ENCODE results near the gene AGR3. TPM values are rescaled to one million over a fixed set of nuclear protein-coding genes. Genes with fewer than 3 reads are reported as not detected.

Gene AGR3
- total RNA-seq, 1 donor from 2014 or later = not detected

DNA sequence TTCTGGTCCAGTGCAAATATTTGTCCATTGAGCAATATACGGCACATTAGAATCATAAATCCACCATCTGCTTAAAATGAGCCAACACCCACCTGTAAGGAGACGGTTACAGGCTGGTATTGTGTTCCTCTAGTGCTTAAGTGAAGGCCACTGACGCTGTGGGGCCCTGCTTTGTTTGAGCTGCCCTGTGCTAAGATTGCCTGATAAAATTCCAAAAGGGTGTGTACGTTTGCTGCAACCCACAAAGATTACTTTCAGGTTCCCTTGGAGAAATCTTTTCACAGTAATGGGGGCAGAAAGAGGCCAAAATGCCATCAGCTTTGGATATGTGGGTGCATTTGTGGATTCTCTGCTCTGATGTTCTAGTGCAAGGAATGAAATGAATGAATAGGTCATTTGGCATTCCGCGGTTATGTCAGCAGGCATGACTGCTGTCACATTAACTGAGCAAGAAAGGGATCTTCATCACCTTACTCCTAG, 34.4 kb downstream of the AGR3 start:
- TF ChIP-seq, protein P1, sequence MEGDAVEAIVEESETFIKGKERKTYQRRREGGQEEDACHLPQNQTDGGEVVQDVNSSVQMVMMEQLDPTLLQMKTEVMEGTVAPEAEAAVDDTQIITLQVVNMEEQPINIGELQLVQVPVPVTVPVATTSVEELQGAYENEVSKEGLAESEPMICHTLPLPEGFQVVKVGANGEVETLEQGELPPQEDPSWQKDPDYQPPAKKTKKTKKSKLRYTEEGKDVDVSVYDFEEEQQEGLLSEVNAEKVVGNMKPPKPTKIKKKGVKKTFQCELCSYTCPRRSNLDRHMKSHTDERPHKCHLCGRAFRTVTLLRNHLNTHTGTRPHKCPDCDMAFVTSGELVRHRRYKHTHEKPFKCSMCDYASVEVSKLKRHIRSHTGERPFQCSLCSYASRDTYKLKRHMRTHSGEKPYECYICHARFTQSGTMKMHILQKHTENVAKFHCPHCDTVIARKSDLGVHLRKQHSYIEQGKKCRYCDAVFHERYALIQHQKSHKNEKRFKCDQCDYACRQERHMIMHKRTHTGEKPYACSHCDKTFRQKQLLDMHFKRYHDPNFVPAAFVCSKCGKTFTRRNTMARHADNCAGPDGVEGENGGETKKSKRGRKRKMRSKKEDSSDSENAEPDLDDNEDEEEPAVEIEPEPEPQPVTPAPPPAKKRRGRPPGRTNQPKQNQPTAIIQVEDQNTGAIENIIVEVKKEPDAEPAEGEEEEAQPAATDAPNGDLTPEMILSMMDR (IDR thresholded peaks at IDR 0.05; ENCODE audit: unreplicated experiment) = no peak
- Mint-ChIP-seq H3K27me3 (ENCODE audit: unreplicated experiment) (peaks cover 5% of the 10 kb centered on the region), H3K9me3 (ENCODE audit: unreplicated experiment) (no peaks in the 10 kb centered on the region), H3K4me1 (ENCODE audit: unreplicated experiment) (peaks cover 11% of the 10 kb centered on the region), H3K36me3 (ENCODE audit: low read depth, unreplicated experiment) (no peaks in the 10 kb centered on the region), H3K27ac (ENCODE audit: unreplicated experiment) (no peak overlapping the region), H3K4me3 (ENCODE audit: unreplicated experiment) (no peak overlapping the region)
- DNase-seq (ENCODE audit: low spot score) = no peak

DNA sequence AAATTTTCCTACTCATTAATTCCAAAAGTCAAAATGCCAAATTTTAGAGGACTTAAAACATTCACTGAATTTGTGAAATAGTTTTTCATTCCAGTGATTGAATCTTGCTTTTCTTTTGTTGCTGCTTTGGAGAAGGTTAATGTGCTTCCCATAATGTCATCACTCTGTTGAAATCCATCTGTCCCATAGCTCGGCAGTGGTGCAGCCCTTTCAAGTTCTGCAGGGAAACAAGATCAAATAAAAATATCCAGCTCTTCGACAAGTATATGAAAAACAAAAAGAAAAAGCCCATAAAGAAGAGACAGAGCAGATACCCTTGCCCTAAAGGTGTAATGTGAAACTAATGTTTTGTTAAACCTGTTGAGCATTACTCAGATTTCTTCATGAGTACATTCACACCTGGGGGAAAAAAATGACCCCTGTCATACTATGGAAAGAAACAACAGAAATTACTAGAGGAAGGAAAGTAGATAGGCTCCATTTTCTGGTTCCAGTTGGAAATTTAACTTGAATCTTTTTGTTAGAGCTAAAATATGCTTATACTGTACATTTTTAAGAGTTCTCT, 35.1 kb downstream of the AGR3 start:
- Mint-ChIP-seq H3K4me1 (ENCODE audit: unreplicated experiment) (peaks cover 3% of the 10 kb centered on the region), H3K4me3 (ENCODE audit: unreplicated experiment) (no peak overlapping the region), H3K36me3 (ENCODE audit: low read depth, unreplicated experiment) (no peaks in the 10 kb centered on the region), H3K9me3 (ENCODE audit: unreplicated experiment) (no peaks in the 10 kb centered on the region), H3K27ac (ENCODE audit: unreplicated experiment) (no peak overlapping the region), H3K27me3 (ENCODE audit: unreplicated experiment) (peaks cover 4% of the 10 kb centered on the region)
- no peak for DNase-seq (ENCODE audit: low spot score)
- TF ChIP-seq, protein P1 (IDR thresholded peaks at IDR 0.05; ENCODE audit: unreplicated experiment) = no peak

DNA sequence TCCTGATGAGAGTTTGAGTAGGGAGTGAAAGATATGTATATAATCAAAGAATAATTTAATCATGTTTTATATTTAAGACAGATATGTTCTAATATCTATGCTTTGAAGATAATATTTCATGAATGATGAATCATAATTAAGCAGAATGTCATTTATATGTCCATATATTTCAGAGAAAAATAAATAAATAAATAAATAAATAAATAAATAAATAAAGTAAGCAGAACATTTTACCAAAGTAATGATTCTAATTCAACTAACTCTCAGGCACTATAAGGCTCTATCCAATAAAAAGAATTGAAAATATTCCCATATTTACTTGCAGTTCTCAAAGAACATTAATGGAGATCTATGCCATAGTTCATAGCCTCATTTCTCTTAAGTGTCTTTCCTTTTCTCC, 36.0 kb downstream of the AGR3 start:
- Mint-ChIP-seq H3K4me1 (ENCODE audit: unreplicated experiment) (no peaks in the 10 kb centered on the region), H3K36me3 (ENCODE audit: low read depth, unreplicated experiment) (no peaks in the 10 kb centered on the region), H3K27ac (ENCODE audit: unreplicated experiment) (no peak overlapping the region), H3K9me3 (ENCODE audit: unreplicated experiment) (no peaks in the 10 kb centered on the region), H3K27me3 (ENCODE audit: unreplicated experiment) (no peaks in the 10 kb centered on the region), H3K4me3 (ENCODE audit: unreplicated experiment) (no peak overlapping the region)
- TF ChIP-seq, protein P1 (IDR thresholded peaks at IDR 0.05; ENCODE audit: unreplicated experiment) = no peak
- DNase-seq (ENCODE audit: low spot score) = no peak

DNA sequence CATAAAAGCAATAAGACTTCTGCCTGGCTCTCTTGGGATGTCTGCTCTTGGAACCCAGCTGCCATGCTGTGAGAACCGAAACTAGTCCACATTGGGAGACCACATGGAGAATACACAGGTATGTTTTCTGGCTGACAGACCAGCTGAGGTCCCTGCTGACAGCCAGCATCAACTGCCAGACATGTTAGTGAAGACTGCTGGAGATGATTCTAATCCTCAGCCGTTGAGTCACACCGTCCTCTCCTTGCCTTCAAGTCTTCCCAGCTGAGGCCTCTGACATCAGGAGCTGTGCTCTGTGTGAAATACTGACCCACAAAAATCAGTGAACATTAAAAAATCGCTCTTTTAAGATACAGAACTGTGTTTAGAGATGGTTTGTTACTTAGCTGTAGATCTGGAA, 40.1 kb downstream of the AGR3 start:
- Mint-ChIP-seq H3K36me3 (ENCODE audit: low read depth, unreplicated experiment) (no peaks in the 10 kb centered on the region), H3K9me3 (ENCODE audit: unreplicated experiment) (no peaks in the 10 kb centered on the region), H3K27ac (ENCODE audit: unreplicated experiment) (no peak overlapping the region), H3K4me3 (ENCODE audit: unreplicated experiment) (no peak overlapping the region), H3K27me3 (ENCODE audit: unreplicated experiment) (no peaks in the 10 kb centered on the region), H3K4me1 (ENCODE audit: unreplicated experiment) (peaks cover 3% of the 10 kb centered on the region)
- TF ChIP-seq, protein P1 (IDR thresholded peaks at IDR 0.05; ENCODE audit: unreplicated experiment) = no peak
- no peak for DNase-seq (ENCODE audit: low spot score)

DNA sequence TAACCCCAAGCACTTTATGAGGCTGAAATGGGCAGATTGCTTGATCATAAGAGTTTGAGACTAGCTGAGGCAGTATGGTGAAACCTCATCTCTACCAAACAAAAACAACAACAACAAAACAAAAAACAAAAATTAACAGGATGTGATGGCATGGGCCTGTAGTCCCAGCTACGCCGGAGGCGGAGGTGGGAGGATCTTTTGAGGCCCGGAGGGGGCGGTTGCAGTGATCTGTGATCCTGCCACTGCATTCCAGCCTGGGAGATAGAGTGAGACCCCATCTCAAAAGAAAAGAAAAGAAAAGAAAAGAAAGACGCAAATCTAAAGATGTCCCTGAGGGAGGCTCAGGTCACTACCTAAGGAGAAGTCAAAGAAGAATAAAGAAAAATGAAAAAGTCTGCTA, 41.7 kb downstream of the AGR3 start:
- no peak for DNase-seq (ENCODE audit: low spot score)
- H3K9me3 Mint-ChIP-seq (ENCODE audit: unreplicated experiment) = no peaks in the 10 kb centered on the region
- peaks cover 3% of the 10 kb centered on the region for H3K4me1 Mint-ChIP-seq (ENCODE audit: unreplicated experiment)
- no peaks in the 10 kb centered on the region for H3K36me3 Mint-ChIP-seq (ENCODE audit: low read depth, unreplicated experiment)
- no peak overlapping the region for H3K27ac Mint-ChIP-seq (ENCODE audit: unreplicated experiment)
- no peaks in the 10 kb centered on the region for H3K27me3 Mint-ChIP-seq (ENCODE audit: unreplicated experiment)
- no peak overlapping the region for H3K4me3 Mint-ChIP-seq (ENCODE audit: unreplicated experiment)
- TF ChIP-seq, protein P1 (IDR thresholded peaks at IDR 0.05; ENCODE audit: unreplicated experiment) = no peak

Measured in endothelial cell (in vitro differentiated cells).